Activated CD8-positive, alpha-beta T cell treated with anti-CD3 and anti-CD28 coated beads, Interleukin-2, amount 10 ng/mL, durations not matched to agents 7 days and 5 days (primary cell): ENCODE data around the gene TMEM121. TPM values are rescaled to one million over a fixed set of nuclear protein-coding genes. Genes with fewer than 3 reads are reported as not detected.
A peak's percentile ranks its signal among the peaks of the same experiment; 100 is the strongest.

ENCODE experiments used
- ATAC-seq: fragments of 150-1000 bp; cut with Tn5 transposase; one replicate; pipeline ENCODE4 v1.10.0; 2021; ENCODE audit warnings: moderate library complexity
- CTCF ChIA-PET: fragments of 350-600 bp; sonication (Branson Sonifier 250); formaldehyde crosslinking; loops from one replicate; lab custom pipeline; 2021; ENCODE audit warnings: antibody characterized with exemption; lab: Charles Lee
- POLR2A ChIA-PET: fragments of 350-600 bp; sonication (Branson Sonifier 250); formaldehyde crosslinking; loops from one replicate; lab custom pipeline; 2021; ENCODE audit warnings: antibody characterized with exemption; lab: Charles Lee
- DNase-seq: peaks from one replicate; pipeline ENCODE4 v3.0.0-alpha.2; 2020
- H3K27ac Mint-ChIP-seq: one replicate; pipeline ENCODE4 v1.8.0; 2021; ENCODE audit warnings: mild to moderate bottlenecking, mixed read lengths
- H3K27me3 Mint-ChIP-seq: one replicate; pipeline ENCODE4 v1.8.0; 2021; ENCODE audit warnings: low read depth, mixed read lengths
- H3K36me3 Mint-ChIP-seq: one replicate; pipeline ENCODE4 v1.8.0; 2021; ENCODE audit warnings: low read depth, mixed read lengths
- H3K4me1 Mint-ChIP-seq: one replicate; pipeline ENCODE4 v1.8.0; 2021; ENCODE audit warnings: low read depth, mixed read lengths
- H3K4me3 Mint-ChIP-seq: one replicate; pipeline ENCODE4 v1.8.0; 2021; ENCODE audit warnings: mild to moderate bottlenecking, mixed read lengths
- H3K9me3 Mint-ChIP-seq: one replicate; pipeline ENCODE4 v1.8.0; 2022; ENCODE audit warnings: mixed read lengths; ENCODE audit not compliant: insufficient read depth
- total RNA-seq, 2 experiments: library from RNA; stranded (reverse); gene quantifications; one replicate each; pipeline ENCODE4 v1.2.3, GENCODE V29; 2021

The TMEM121 gene
- total RNA-seq, 2 experiments from 2014 or later: 8.6 to 9.2 TPM

DNA sequence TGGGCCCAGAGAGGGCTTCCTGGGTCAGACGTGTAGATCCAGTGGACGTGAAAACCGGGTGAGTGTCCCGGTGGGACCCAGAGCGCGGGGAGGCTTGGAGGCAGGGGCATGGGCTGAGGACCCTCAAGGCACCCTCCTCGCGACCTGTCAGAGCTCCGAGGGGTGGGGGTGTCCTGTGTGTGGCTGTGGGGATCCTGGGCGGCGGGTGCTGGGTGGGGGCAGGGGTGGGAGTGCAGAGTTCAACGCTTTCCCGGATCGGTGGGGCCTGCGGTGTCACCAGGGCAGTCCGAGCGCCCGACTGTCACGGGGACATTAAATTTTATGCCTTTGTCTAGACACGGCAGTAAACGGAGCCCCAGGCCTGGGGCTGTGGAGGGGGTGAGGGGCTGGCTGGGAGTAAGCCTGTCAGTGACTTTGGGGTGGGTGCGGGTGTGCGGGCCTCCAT lies 1.0 kb downstream of the TMEM121 start:
- Mint-ChIP-seq H3K27me3 (peaks cover 26% of the 10 kb centered on the region), H3K36me3 (no peaks in the 10 kb centered on the region), H3K9me3 (no peaks in the 10 kb centered on the region), H3K27ac (peak overlapping the region; percentile 75), H3K4me1 (peaks cover 32% of the 10 kb centered on the region), H3K4me3 (peak overlapping the region; percentile 73)
- POLR2A ChIA-PET: no interaction called here
- ATAC-seq: no peak
- CTCF ChIA-PET: interaction anchor here (2.9 kb wide), 1 partner anchor 157 kb away, joined by 16 read pairs; no protein-coding TSS in a partner anchor
- no peak for DNase-seq

DNA sequence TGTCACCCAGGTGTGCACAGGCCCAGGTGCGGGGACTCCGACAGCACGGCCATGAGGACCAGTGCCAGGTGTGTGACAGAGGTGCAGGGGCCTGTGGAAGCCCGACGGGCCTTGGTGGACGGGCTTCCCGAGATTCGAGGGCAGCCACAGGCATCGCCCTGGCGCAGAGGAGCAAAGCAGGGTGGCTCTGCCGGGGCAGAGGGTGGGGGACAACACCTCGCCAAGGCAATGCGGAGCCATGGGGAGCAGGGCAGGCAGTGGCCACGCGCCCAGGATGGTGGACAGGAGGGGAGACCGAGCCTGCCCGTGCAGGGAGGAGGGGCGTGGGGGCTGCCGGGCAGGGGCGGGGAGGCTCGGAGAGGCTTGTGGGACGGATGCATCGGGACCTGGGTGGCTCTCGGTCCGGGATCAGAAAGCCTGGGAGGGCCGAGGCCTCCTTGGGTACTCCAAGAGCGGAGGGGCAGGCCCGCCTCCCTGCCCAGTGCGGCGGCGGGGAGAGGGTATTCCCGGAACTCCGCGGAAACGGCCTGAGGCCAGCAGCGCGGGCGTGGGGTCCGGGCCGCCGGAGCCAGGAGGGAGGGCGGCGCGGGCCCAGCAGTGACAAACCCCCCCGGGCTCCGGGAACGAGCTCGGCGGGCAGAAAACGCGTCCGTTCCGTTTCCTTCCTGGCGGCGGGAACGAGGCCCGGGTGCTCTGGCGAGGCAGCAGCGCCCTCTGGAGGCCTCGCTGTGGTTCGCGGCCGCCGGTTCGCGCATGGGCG lies 1.6 kb downstream of the TMEM121 start:
- Mint-ChIP-seq H3K4me3 (peak overlapping the region; percentile 73), H3K4me1 (peaks cover 37% of the 10 kb centered on the region), H3K36me3 (no peaks in the 10 kb centered on the region), H3K9me3 (no peaks in the 10 kb centered on the region), H3K27me3 (peaks cover 26% of the 10 kb centered on the region), H3K27ac (peak overlapping the region; percentile 75)
- ATAC-seq: peak; percentile 73
- DNase-seq: peak; percentile 86
- POLR2A ChIA-PET: interaction anchor here (0.6 to 2.2 kb wide), 4 partner anchors 36 to 463 kb away, joined by 3 to 11 read pairs (median 4); partner anchors contain the start of gene GPR132
- CTCF ChIA-PET: interaction anchor here (0.6 to 2.9 kb wide), 14 partner anchors 10 to 280 kb away, joined by 3 to 17 read pairs (median 4); partner anchors contain the start of genes BTBD6, PACS2 and TEX22

DNA sequence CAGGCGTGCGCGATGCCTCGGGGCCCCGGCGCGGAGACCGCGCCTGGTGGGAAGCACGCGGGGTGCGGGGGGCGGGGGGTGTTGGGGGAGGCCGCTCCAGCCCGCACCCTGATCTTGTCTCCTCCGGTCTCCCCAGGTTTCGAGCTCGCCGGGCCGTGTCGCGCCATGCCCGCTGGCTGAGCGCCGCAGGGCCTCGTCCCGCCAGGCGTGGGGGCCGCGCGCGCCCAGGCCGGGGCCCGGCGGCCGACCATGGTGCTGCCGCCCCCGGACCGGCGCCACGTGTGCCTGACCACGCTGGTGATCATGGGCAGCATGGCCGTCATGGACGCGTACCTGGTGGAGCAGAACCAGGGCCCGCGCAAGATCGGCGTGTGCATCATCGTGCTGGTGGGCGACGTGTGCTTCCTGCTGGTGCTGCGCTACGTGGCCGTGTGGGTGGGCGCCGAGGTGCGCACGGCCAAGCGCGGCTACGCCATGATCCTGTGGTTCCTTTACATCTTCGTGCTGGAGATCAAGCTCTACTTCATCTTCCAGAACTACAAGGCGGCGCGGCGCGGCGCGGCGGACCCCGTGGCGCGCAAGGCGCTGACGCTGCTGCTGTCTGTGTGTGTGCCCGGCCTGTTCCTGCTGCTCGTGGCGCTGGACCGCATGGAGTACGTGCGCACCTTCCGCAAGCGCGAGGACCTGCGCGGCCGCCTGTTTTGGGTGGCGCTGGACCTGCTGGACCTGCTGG lies 2.4 kb downstream of the TMEM121 start:
- ChIA-PET CTCF (interaction anchor here (0.7 to 2.9 kb wide), 14 partner anchors 10 to 280 kb away, joined by 3 to 17 read pairs (median 4); partner anchors contain the start of genes BTBD6, PACS2 and TEX22), POLR2A (interaction anchor here (0.6 to 2.2 kb wide), 5 partner anchors 37 to 464 kb away, joined by 3 to 11 read pairs (median 3); partner anchors contain the start of gene GPR132)
- Mint-ChIP-seq H3K4me3 (peak overlapping the region; percentile 80), H3K27me3 (peaks cover 19% of the 10 kb centered on the region), H3K9me3 (no peaks in the 10 kb centered on the region), H3K36me3 (no peaks in the 10 kb centered on the region), H3K4me1 (peaks cover 37% of the 10 kb centered on the region), H3K27ac (peak overlapping the region; percentile 89)
- DNase-seq: peak; percentile 39
- ATAC-seq: peak; percentile 13

DNA sequence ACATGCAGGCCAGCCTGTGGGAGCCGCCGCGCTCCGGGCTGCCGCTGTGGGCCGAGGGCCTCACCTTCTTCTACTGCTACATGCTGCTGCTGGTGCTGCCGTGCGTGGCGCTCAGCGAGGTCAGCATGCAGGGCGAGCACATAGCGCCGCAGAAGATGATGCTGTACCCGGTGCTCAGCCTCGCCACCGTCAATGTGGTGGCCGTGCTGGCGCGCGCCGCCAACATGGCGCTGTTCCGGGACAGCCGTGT lies 2.9 kb downstream of the TMEM121 start:
- H3K27ac Mint-ChIP-seq: peak overlapping the region; percentile 89
- ATAC-seq (no peak), DNase-seq (no peak)
- peaks cover 17% of the 10 kb centered on the region for H3K27me3 Mint-ChIP-seq
- H3K36me3 Mint-ChIP-seq: no peaks in the 10 kb centered on the region
- H3K4me1 Mint-ChIP-seq: peaks cover 37% of the 10 kb centered on the region
- ChIA-PET CTCF (interaction anchor here (1.1 to 2.9 kb wide), 5 partner anchors 37 to 159 kb away, joined by 3 to 17 read pairs (median 11); no protein-coding TSS in a partner anchor), POLR2A (interaction anchor here (1.1 to 2.2 kb wide), 2 partner anchors 40 to 47 kb away, joined by 4 to 11 read pairs; no protein-coding TSS in a partner anchor)
- H3K9me3 Mint-ChIP-seq: no peaks in the 10 kb centered on the region
- H3K4me3 Mint-ChIP-seq: peak overlapping the region; percentile 80

DNA sequence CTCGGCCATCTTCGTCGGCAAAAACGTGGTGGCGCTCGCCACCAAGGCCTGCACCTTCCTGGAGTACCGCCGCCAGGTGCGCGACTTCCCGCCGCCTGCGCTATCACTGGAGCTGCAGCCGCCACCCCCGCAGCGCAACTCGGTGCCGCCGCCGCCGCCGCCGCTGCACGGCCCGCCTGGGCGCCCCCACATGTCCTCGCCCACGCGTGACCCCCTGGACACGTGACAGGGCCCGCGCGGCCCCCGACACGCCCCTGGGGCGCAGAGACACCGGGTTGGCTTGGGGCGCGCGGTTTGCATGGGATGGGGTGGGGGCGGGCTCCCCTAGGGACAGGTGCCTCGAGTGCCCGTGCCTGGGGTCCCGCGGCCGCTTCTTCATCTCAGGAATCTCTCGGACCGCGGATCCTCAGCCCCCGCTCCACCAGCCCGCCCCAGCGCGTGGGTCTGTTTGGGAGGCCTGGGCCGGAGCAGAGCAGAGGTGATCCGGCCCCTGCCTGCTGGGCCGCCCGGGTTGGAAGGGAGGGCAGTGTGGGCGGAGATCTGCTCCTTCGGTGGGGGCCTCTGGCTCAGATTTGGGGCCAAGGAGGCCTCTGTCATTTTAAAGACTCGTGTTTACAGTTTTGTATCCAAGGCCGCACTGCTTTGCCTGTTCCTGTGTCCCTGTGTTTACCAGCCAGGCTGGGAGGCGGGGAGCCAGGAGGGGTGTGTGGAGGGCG lies 3.3 kb downstream of the TMEM121 start:
- Mint-ChIP-seq H3K36me3 (no peaks in the 10 kb centered on the region), H3K27ac (peak overlapping the region; percentile 89), H3K4me3 (peak overlapping the region; percentile 80), H3K4me1 (peaks cover 37% of the 10 kb centered on the region), H3K27me3 (peaks cover 13% of the 10 kb centered on the region), H3K9me3 (no peaks in the 10 kb centered on the region)
- peak; percentile 15 for ATAC-seq
- CTCF ChIA-PET: interaction anchor here (1.1 to 2.9 kb wide), 5 partner anchors 37 to 159 kb away, joined by 3 to 17 read pairs (median 11); no protein-coding TSS in a partner anchor
- POLR2A ChIA-PET: interaction anchor here (0.9 to 2.2 kb wide), 3 partner anchors 38 to 40 kb away, joined by 3 to 11 read pairs (median 3); no protein-coding TSS in a partner anchor
- peak; percentile 68 for DNase-seq

DNA sequence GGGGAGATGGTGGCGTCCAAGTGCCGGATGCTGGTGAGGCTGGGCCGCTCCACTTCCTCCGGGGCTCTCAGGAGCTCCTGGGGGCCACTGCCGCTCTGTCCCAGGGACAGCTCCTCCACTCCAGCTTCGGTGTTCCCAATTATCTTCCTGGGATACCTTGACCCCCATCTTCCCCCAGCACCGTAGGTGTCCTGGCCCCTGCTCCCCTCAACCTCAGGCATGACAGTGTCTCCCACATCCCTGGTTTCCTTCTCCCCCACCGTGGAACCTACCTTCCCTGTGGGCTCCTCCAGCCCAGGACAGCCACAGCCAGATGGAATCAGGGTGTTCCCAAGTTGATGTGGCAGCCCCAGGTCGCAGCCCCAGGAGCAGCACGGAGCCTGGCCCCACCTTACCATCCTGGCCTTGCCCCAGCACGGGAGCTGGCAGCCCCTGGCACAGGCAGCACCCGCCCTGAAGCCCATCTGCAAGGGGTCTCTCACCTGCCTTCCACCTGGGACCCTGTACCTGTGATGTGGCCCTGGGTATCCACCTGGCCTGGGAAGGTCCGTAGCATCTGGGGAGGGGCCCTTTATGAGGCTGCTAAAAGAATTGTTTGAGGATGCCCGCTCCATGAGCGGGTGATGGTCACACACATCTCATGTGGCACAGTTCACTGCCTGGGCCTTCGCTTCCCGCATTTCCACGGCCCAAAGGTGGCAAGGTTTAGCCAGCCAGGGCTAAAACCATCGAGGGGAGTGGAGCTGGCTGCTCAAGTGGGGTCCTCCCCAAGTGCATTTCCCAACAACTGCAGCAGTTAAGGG lies 4.1 kb downstream of the TMEM121 start:
- POLR2A ChIA-PET: interaction anchor here (0.9 to 1.3 kb wide), 2 partner anchors 39 to 40 kb away, joined by 3 read pairs; no protein-coding TSS in a partner anchor
- DNase-seq: no peak
- Mint-ChIP-seq H3K36me3 (no peaks in the 10 kb centered on the region), H3K9me3 (no peaks in the 10 kb centered on the region), H3K4me3 (peak overlapping the region; percentile 74), H3K27ac (peak overlapping the region; percentile 84), H3K4me1 (peaks cover 37% of the 10 kb centered on the region), H3K27me3 (peaks cover 8% of the 10 kb centered on the region)
- CTCF ChIA-PET: no interaction called here
- ATAC-seq: peak; percentile 31

DNA sequence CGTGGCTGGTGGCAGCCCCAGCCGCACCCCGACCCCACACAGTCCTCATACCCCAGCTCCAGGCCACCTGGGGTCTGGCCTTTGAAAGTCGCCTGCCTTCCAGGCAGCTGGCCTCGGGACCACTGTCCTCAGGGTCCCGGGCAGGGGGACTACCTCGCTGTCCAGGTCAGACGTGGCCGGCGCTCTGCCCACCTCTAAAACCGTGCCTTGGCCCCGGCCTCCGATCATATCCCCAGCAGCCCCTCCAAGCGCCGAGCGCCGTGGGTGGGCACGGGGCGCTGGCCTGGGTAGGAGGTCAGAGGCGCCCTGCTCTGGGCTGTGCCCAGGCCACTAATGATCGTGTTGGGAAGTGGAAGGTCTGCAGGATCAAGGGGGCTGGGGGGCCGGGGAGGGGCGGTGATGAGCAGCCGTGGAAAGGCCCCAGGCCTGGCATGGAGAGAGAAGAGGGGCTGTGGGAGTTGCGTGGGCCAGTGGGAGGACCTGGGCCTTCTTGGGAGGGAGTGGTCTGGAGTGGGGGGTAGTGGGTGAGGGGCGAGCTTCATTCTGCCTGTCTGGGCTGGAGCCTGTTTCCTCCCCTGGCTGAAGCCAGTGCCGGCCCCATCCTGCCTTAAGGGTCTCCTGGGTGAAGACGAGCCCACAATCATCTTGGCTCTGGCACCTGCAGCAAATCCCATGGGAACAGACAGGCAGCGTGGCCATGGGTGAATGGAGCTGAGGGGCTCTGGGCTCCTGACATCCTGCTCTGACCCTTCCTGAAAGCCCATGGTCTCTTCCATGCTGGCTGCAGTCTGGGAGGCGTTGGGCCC lies 4.9 kb downstream of the TMEM121 start:
- peaks cover 35% of the 10 kb centered on the region for H3K4me1 Mint-ChIP-seq
- H3K4me3 Mint-ChIP-seq: peak overlapping the region; percentile 8
- no peak overlapping the region for H3K27ac Mint-ChIP-seq
- H3K36me3 Mint-ChIP-seq: no peaks in the 10 kb centered on the region
- peaks cover 5% of the 10 kb centered on the region for H3K27me3 Mint-ChIP-seq
- H3K9me3 Mint-ChIP-seq: no peaks in the 10 kb centered on the region
- DNase-seq (no peak), ATAC-seq (no peak)
- ChIA-PET POLR2A (interaction anchor here (1.3 kb wide), 1 partner anchor 40 kb away, joined by 3 read pairs; no protein-coding TSS in a partner anchor), CTCF (interaction anchor here (1.0 to 3.0 kb wide), 4 partner anchors 18 to 161 kb away, joined by 3 to 16 read pairs (median 3); no protein-coding TSS in a partner anchor)

DNA sequence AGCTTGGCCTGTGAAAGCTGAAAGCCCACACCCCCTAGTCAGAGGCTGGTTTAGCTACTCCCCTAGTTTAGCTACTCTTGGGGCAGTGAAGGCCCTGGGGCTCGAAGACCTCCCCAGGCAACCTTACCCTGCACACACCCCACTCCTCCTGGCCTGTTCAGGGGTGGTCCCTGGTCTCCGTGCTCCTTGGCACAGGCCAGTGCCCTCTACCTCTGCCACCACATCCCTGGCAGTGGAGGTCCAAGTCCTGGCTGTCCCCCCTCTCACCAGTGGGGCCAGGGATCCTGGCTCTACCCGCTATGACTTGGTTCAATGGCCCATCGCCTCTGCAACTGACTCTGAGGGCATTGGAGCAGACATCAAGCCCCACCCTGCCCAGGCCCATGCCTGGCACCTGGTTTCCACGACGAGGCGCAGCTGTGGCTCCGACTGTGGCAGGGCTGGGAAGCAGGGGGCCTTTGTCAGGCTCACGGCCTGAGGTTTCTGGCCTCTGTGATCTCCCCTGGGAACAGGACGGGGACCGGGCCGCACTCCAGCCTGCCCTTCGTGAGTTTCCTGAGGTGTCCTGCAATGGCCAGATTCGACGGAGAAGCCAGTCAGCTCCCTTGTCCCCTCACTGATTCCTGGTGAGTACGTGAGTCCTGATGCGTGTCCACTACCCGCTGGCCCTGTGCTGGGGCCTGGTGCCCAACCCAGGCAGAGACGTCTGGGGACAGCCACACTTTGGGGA lies 5.7 kb downstream of the TMEM121 start:
- ChIA-PET POLR2A (no interaction called here), CTCF (interaction anchor here (1.0 to 3.0 kb wide), 4 partner anchors 17 to 161 kb away, joined by 3 to 16 read pairs (median 3); no protein-coding TSS in a partner anchor)
- H3K27me3 Mint-ChIP-seq: peaks cover 4% of the 10 kb centered on the region
- no peaks in the 10 kb centered on the region for H3K36me3 Mint-ChIP-seq
- DNase-seq: no peak
- no peaks in the 10 kb centered on the region for H3K9me3 Mint-ChIP-seq
- peaks cover 34% of the 10 kb centered on the region for H3K4me1 Mint-ChIP-seq
- no peak for ATAC-seq
- no peak overlapping the region for H3K4me3 Mint-ChIP-seq
- peak overlapping the region; percentile 25 for H3K27ac Mint-ChIP-seq

DNA sequence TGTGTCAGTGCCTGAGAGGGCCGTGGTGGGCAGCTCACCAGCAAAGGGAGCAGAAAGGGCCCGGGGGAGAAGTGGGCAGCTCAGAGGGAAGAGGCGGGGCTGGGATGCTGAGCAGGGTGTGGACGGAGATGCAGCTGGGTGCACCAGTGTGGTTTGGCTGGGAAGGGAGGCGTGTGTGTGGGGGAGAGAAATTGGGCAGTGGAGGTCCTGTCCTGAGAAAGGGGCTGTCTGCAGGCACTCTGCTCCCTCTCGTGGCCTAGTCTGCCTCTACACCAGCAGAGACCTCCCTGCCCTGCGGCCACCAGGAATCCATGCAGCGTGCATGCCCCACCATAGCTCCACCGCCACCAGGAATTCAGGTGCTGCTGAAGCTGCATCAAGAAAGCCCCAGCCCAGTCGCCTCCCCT lies 6.4 kb downstream of the TMEM121 start:
- H3K4me1 Mint-ChIP-seq: peaks cover 28% of the 10 kb centered on the region
- no peak for ATAC-seq
- POLR2A ChIA-PET: interaction anchor here (1.3 kb wide), 1 partner anchor 41 kb away, joined by 3 read pairs; no protein-coding TSS in a partner anchor
- H3K36me3 Mint-ChIP-seq: no peaks in the 10 kb centered on the region
- H3K9me3 Mint-ChIP-seq: no peaks in the 10 kb centered on the region
- H3K27me3 Mint-ChIP-seq: peaks cover 1% of the 10 kb centered on the region
- no peak overlapping the region for H3K27ac Mint-ChIP-seq
- no peak overlapping the region for H3K4me3 Mint-ChIP-seq
- no peak for DNase-seq
- CTCF ChIA-PET: interaction anchor here (1.0 to 3.0 kb wide), 5 partner anchors 16 to 162 kb away, joined by 3 to 16 read pairs (median 3); no protein-coding TSS in a partner anchor
